Mesendoderm (in vitro differentiated cells): ENCODE results near the gene PAM.

ENCODE experiments used
- DNase-seq: peaks from one replicate; pipeline ENCODE4 v3.0.0; 2013
- H2AK5ac ChIP-seq: 2 replicates; pipeline ENCODE4 v1.6.1; 2013; ENCODE audit warnings: low read length, inconsistent platforms
- H2BK120ac ChIP-seq: 2 replicates; pipeline ENCODE4 v1.6.1; 2013; ENCODE audit warnings: low read depth, mild to moderate bottlenecking, low read length, moderate library complexity, mixed read lengths
- H2BK15ac ChIP-seq: replicated peaks from 2 replicates; pipeline ENCODE4 v1.6.1; 2013; ENCODE audit warnings: low read depth, mild to moderate bottlenecking, moderate library complexity
- H2BK5ac ChIP-seq: 2 replicates; pipeline ENCODE4 v1.6.1; 2013; ENCODE audit warnings: low read length, inconsistent platforms
- H3K18ac ChIP-seq: 2 replicates; pipeline ENCODE4 v1.6.1; 2013; ENCODE audit warnings: mild to moderate bottlenecking, low read length, mixed read lengths
- H3K23ac ChIP-seq: one replicate; pipeline ENCODE4 v1.6.1; 2013; ENCODE audit warnings: low read length
- H3K27ac ChIP-seq: 2 replicates; pipeline ENCODE4 v1.5.1; 2013; ENCODE audit warnings: low read depth, mild to moderate bottlenecking, inconsistent platforms, low read length, moderate library complexity
- H3K27me3 ChIP-seq: 2 replicates; pipeline ENCODE4 v1.6.1; 2013; ENCODE audit warnings: low read length, control low read depth, mild to moderate bottlenecking, inconsistent platforms; ENCODE audit not compliant: insufficient read depth, poor library complexity
- H3K36me3 ChIP-seq: 2 replicates; pipeline ENCODE4 v1.6.1; 2013; ENCODE audit warnings: low read length, inconsistent platforms; ENCODE audit not compliant: control insufficient read depth, insufficient read depth
- H3K4ac ChIP-seq: one replicate; pipeline ENCODE4 v1.6.1; 2013; ENCODE audit warnings: low read depth, mild to moderate bottlenecking, low read length, moderate library complexity
- H3K4me1 ChIP-seq: 2 replicates; pipeline ENCODE4 v1.6.1; 2013; ENCODE audit warnings: low read depth, low read length, inconsistent platforms; ENCODE audit not compliant: control insufficient read depth
- H3K4me2 ChIP-seq: 2 replicates; pipeline ENCODE4 v1.6.1; 2013; ENCODE audit warnings: low read length
- H3K4me3 ChIP-seq: 2 replicates; pipeline ENCODE4 v1.5.1; 2013; ENCODE audit warnings: mild to moderate bottlenecking, low read length
- H3K56ac ChIP-seq: one replicate; pipeline ENCODE4 v1.6.1; 2013; ENCODE audit warnings: low read length
- H3K79me1 ChIP-seq: 2 replicates; pipeline ENCODE4 v1.6.1; 2013; ENCODE audit warnings: low read length, inconsistent platforms
- H3K79me2 ChIP-seq: 2 replicates; pipeline ENCODE4 v1.6.1; 2013; ENCODE audit warnings: mild to moderate bottlenecking, low read length; ENCODE audit not compliant: control insufficient read depth, insufficient read depth
- H3K9ac ChIP-seq: 2 replicates; pipeline ENCODE4 v1.6.1; 2013; ENCODE audit warnings: low read length, inconsistent platforms
- H4K5ac ChIP-seq: one replicate; pipeline ENCODE4 v1.6.1; 2013; ENCODE audit warnings: low read length
- H4K8ac ChIP-seq: one replicate; pipeline ENCODE4 v1.6.1; 2013; ENCODE audit warnings: low read depth, mild to moderate bottlenecking, control low read depth, low read length, moderate library complexity
- WGBS: extraction: QIAGEN DNeasy Blood & Tissue Kit; methylation state at CpG from one replicate; pipeline ENCODE4 v1.1.7; 2013; ENCODE audit warnings: low lambda C conversion rate, missing lambda C conversion rate; ENCODE audit not compliant: insufficient coverage; ENCODE audit errors: extremely low coverage; 5-methylcytosine and 5-hydroxymethylcytosine counted together

PAM gene

GRCh38 chr5:102956599-102956998 is 201.5 kb downstream of the PAM start:
- no peak overlapping the region for H3K27ac ChIP-seq
- no peak overlapping the region for H3K18ac ChIP-seq
- H2BK5ac ChIP-seq: no peak overlapping the region
- no peak overlapping the region for H3K23ac ChIP-seq
- no peak overlapping the region for H4K8ac ChIP-seq
- H3K27me3 ChIP-seq: no peaks in the 10 kb centered on the region
- H3K79me1 ChIP-seq: no peaks in the 10 kb centered on the region
- H2BK120ac ChIP-seq: no peak overlapping the region
- H4K5ac ChIP-seq: no peak overlapping the region
- H3K4me2 ChIP-seq: no peak overlapping the region
- 100% methylated on average over 1 of the region's 2 CpGs for WGBS
- no peaks in the 10 kb centered on the region for H3K36me3 ChIP-seq
- no peaks in the 10 kb centered on the region for H3K79me2 ChIP-seq
- no peak overlapping the region for H2AK5ac ChIP-seq
- no peak overlapping the region for H3K4ac ChIP-seq
- no peak overlapping the region for H3K4me3 ChIP-seq
- no peaks in the 10 kb centered on the region for H3K4me1 ChIP-seq
- DNase-seq: no peak
- no peak overlapping the region for H3K56ac ChIP-seq
- no peak overlapping the region for H2BK15ac ChIP-seq
- H3K9ac ChIP-seq: no peak overlapping the region

GRCh38 chr5:102957141-102957540 is 202.0 kb downstream of the PAM start:
- no peaks in the 10 kb centered on the region for H3K36me3 ChIP-seq
- H3K27ac ChIP-seq: no peak overlapping the region
- no peak overlapping the region for H2BK120ac ChIP-seq
- H3K18ac ChIP-seq: no peak overlapping the region
- H3K4ac ChIP-seq: no peak overlapping the region
- H3K4me2 ChIP-seq: no peak overlapping the region
- no peak overlapping the region for H3K56ac ChIP-seq
- H2BK5ac ChIP-seq: no peak overlapping the region
- no peaks in the 10 kb centered on the region for H3K27me3 ChIP-seq
- no peak for DNase-seq
- no peaks in the 10 kb centered on the region for H3K79me2 ChIP-seq
- no peaks in the 10 kb centered on the region for H3K79me1 ChIP-seq
- H3K23ac ChIP-seq: no peak overlapping the region
- no peak overlapping the region for H2AK5ac ChIP-seq
- H4K5ac ChIP-seq: no peak overlapping the region
- no peaks in the 10 kb centered on the region for H3K4me1 ChIP-seq
- H3K9ac ChIP-seq: no peak overlapping the region
- H4K8ac ChIP-seq: no peak overlapping the region
- no CpG with 5 or more reads among the region's 3 CpGs for WGBS
- H3K4me3 ChIP-seq: no peak overlapping the region
- H2BK15ac ChIP-seq: no peak overlapping the region

GRCh38 chr5:102958481-102959011 is 203.4 kb downstream of the PAM start:
- WGBS: no CpG with 5 or more reads among the region's 1 CpG
- no peak overlapping the region for H4K5ac ChIP-seq
- DNase-seq: no peak
- H3K4me1 ChIP-seq: no peaks in the 10 kb centered on the region
- H3K4me3 ChIP-seq: no peak overlapping the region
- H3K56ac ChIP-seq: no peak overlapping the region
- no peak overlapping the region for H2BK120ac ChIP-seq
- H3K27me3 ChIP-seq: no peaks in the 10 kb centered on the region
- H4K8ac ChIP-seq: no peak overlapping the region
- H2BK15ac ChIP-seq: no peak overlapping the region
- no peak overlapping the region for H2BK5ac ChIP-seq
- no peaks in the 10 kb centered on the region for H3K36me3 ChIP-seq
- no peak overlapping the region for H2AK5ac ChIP-seq
- no peak overlapping the region for H3K4me2 ChIP-seq
- H3K4ac ChIP-seq: no peak overlapping the region
- H3K9ac ChIP-seq: no peak overlapping the region
- H3K23ac ChIP-seq: no peak overlapping the region
- H3K27ac ChIP-seq: no peak overlapping the region
- H3K18ac ChIP-seq: no peak overlapping the region
- H3K79me2 ChIP-seq: no peaks in the 10 kb centered on the region
- H3K79me1 ChIP-seq: no peaks in the 10 kb centered on the region

- DNase-seq: no peak
- H3K56ac ChIP-seq: no peak overlapping the region
- H3K18ac ChIP-seq: no peak overlapping the region
- no peaks in the 10 kb centered on the region for H3K4me1 ChIP-seq
- no peak overlapping the region for H4K8ac ChIP-seq
- no peak overlapping the region for H3K4me2 ChIP-seq
- no peak overlapping the region for H4K5ac ChIP-seq
- no peak overlapping the region for H2BK120ac ChIP-seq
- no peak overlapping the region for H2BK5ac ChIP-seq
- H3K27me3 ChIP-seq: no peaks in the 10 kb centered on the region
- H3K79me1 ChIP-seq: no peaks in the 10 kb centered on the region
- no peaks in the 10 kb centered on the region for H3K79me2 ChIP-seq
- H3K23ac ChIP-seq: no peak overlapping the region
- no peaks in the 10 kb centered on the region for H3K36me3 ChIP-seq
- no peak overlapping the region for H2BK15ac ChIP-seq
- no peak overlapping the region for H3K4ac ChIP-seq
- no CpG with 5 or more reads among the region's 1 CpG for WGBS
- no peak overlapping the region for H3K27ac ChIP-seq
- H3K4me3 ChIP-seq: no peak overlapping the region
- H3K9ac ChIP-seq: no peak overlapping the region
- no peak overlapping the region for H2AK5ac ChIP-seq
Observed at GRCh38 chr5:102959055-102959454, 203.9 kb downstream of the PAM start.

- Histone ChIP-seq H2AK5ac (no peak overlapping the region), H3K9ac (no peak overlapping the region), H4K8ac (no peak overlapping the region), H3K23ac (no peak overlapping the region), H3K4me3 (no peak overlapping the region), H3K79me1 (no peaks in the 10 kb centered on the region), H3K36me3 (no peaks in the 10 kb centered on the region), H2BK5ac (no peak overlapping the region), H2BK15ac (no peak overlapping the region), H3K4ac (no peak overlapping the region), H3K4me1 (no peaks in the 10 kb centered on the region), H3K79me2 (no peaks in the 10 kb centered on the region), H4K5ac (no peak overlapping the region), H3K56ac (no peak overlapping the region), H3K27me3 (no peaks in the 10 kb centered on the region), H3K4me2 (no peak overlapping the region), H3K18ac (no peak overlapping the region), H2BK120ac (no peak overlapping the region), H3K27ac (no peak overlapping the region)
- DNase-seq: no peak
- no CpG with 5 or more reads among the region's 4 CpGs for WGBS
Observed at GRCh38 chr5:102961671-102962070, 206.6 kb downstream of the PAM start.

GRCh38 chr5:102965653-102966052 is 210.5 kb downstream of the PAM start:
- no peak overlapping the region for H4K8ac ChIP-seq
- no peak overlapping the region for H2AK5ac ChIP-seq
- no peak overlapping the region for H3K18ac ChIP-seq
- no peaks in the 10 kb centered on the region for H3K79me2 ChIP-seq
- H3K56ac ChIP-seq: no peak overlapping the region
- H2BK120ac ChIP-seq: no peak overlapping the region
- H3K36me3 ChIP-seq: no peaks in the 10 kb centered on the region
- no peak overlapping the region for H3K27ac ChIP-seq
- no peaks in the 10 kb centered on the region for H3K27me3 ChIP-seq
- no peak overlapping the region for H4K5ac ChIP-seq
- no peak overlapping the region for H3K4me3 ChIP-seq
- H3K4me1 ChIP-seq: no peaks in the 10 kb centered on the region
- H3K23ac ChIP-seq: no peak overlapping the region
- no CpG with 5 or more reads among the region's 1 CpG for WGBS
- H3K79me1 ChIP-seq: no peaks in the 10 kb centered on the region
- no peak for DNase-seq
- no peak overlapping the region for H2BK15ac ChIP-seq
- no peak overlapping the region for H3K4me2 ChIP-seq
- H3K9ac ChIP-seq: no peak overlapping the region
- no peak overlapping the region for H2BK5ac ChIP-seq
- H3K4ac ChIP-seq: no peak overlapping the region
